Thymus (tissue), 11 donors: ENCODE results near the gene RUBCN. TPM values are rescaled to one million over a fixed set of nuclear protein-coding genes. Genes with fewer than 3 reads are reported as not detected.

Source experiments
- DNase-seq, 9 donors: peaks; one replicate each; pipeline ENCODE4 v3.0.0-alpha.2; 2013; ENCODE audit warnings: low spot score in 9 of 9, low read depth in 6 of 9, missing footprints in 1 of 9
- H3K27ac ChIP-seq, 2 donors: one replicate each; pipeline ENCODE4 v1.5.1; 2013; ENCODE audit warnings: control low read depth in 1 of 2, low read depth in 1 of 2, low read length in 1 of 2, mild to moderate bottlenecking in 1 of 2, moderate library complexity in 1 of 2
- H3K27me3 ChIP-seq, 2 donors: one replicate each; pipeline ENCODE4 v1.5.1; 2013; ENCODE audit warnings: low read length in 1 of 2; ENCODE audit not compliant: control insufficient read depth in 2 of 2, insufficient read depth in 1 of 2
- H3K36me3 ChIP-seq, 2 donors: one replicate each; pipeline ENCODE4 v1.5.1; 2013; ENCODE audit warnings: low read length in 1 of 2, mild to moderate bottlenecking in 1 of 2, moderate library complexity in 1 of 2; ENCODE audit not compliant: control insufficient read depth in 2 of 2, insufficient read depth in 2 of 2
- H3K4me1 ChIP-seq, 2 donors: one replicate each; pipeline ENCODE4 v1.5.1; 2013; ENCODE audit warnings: low read length in 2 of 2; ENCODE audit not compliant: control insufficient read depth in 2 of 2, insufficient read depth in 2 of 2
- H3K4me3 ChIP-seq, 2 donors: one replicate each; pipeline ENCODE4 v1.5.1; 2013; ENCODE audit warnings: low read length in 2 of 2, control low read depth in 1 of 2, mild to moderate bottlenecking in 1 of 2
- H3K9me3 ChIP-seq, 2 donors: one replicate each; pipeline ENCODE4 v1.5.1; 2013; ENCODE audit warnings: low read length in 1 of 2, mild to moderate bottlenecking in 1 of 2; ENCODE audit not compliant: control insufficient read depth in 2 of 2, insufficient read depth in 1 of 2
- WGBS: extraction: QIAGEN DNeasy Blood & Tissue Kit; methylation state at CpG from one replicate; pipeline ENCODE4 v1.1.7; 2013; 5-methylcytosine and 5-hydroxymethylcytosine counted together
- polyA plus RNA-seq: library from polyadenylated mRNA; stranded (reverse); fragments of 200-250 nt; gene quantifications from one replicate; pipeline ENCODE4 v1.2.3, GENCODE V29; 2013
- total RNA-seq: library from RNA; stranded (reverse); fragments of 120-200 nt; gene quantifications from one replicate; pipeline ENCODE4 v1.2.4, GENCODE V29; 2013
- donor health status: healthy.

The RUBCN gene
- total and polyA plus RNA-seq, 2 donors, result 5.9 to 12.0 TPM

DNA sequence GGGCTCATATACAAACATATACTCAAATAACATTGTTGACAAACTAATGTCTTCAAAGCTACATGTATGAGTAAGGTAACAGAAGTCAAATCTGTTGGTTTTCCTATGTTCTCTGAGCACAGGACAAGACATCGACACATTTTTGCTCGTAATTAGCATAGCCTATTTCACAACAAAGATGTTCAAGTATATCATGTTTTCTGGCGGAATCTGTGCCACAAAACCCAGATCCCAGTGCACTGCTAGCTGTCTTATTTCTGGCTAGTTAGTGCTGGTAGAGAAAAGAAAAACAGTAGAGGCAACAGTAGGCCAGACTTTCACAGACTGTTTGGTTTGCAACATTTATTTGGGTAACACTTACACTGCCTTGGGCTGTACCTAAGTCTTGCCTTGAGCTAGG is 51.2 kb downstream of the RUBCN start:
- Histone ChIP-seq H3K4me3 (no peak overlapping the region), H3K36me3 (peaks cover 32 to 54% of the 10 kb centered on the region in 2 donors), H3K27ac (no peak overlapping the region), H3K4me1 (no peaks in the 10 kb centered on the region), H3K9me3 (no peaks in the 10 kb centered on the region), H3K27me3 (no peaks in the 10 kb centered on the region)
- WGBS, result 97% methylated on average over 3 of the region's 3 CpGs
- no peak for DNase-seq

DNA sequence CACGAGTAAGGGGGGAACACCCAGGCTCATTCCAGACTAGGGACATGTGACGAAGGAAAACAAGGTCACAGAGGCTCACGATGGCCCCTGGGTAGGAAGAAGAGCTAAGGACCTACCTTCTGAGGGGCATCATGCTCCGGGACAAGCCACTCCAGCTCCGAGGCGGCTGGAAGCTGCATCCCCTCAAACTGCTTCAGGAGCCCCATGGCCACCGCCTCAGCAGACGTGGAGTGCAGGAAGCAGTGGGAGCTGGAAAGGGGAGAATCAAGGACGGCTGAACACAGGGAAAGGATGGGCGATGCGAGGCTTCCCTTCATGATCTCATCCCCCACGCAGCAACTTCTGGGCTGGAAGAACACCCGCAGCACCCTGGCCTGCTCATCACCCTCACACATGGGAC is 53.5 kb downstream of the RUBCN start:
- Histone ChIP-seq H3K9me3 (no peaks in the 10 kb centered on the region), H3K27ac (no peak overlapping the region), H3K27me3 (no peaks in the 10 kb centered on the region), H3K36me3 (peaks cover 34 to 50% of the 10 kb centered on the region in 2 donors), H3K4me1 (no peaks in the 10 kb centered on the region), H3K4me3 (no peak overlapping the region)
- DNase-seq, result no peak
- WGBS, result 98% methylated on average over 13 of the region's 13 CpGs

DNA sequence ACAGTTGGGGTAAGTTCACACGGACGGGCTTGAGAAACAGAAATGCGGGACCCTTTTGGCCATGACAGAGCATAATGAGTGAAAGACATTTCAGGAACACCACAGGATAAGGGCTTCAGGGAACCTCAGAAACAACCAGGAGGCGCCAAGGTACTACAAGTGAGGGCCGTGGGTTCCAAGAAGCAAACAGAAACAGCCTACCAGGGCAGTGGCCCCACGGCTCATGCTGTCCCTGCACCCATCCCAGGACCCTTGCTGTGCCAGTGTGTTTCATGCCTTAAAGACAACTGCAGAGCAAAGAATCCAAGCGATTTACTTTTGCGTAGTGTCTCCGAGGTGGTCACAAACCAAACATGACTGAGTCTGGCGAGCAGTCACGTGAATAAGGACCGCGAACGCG is 54.0 kb downstream of the RUBCN start:
- H3K27me3 ChIP-seq, result no peaks in the 10 kb centered on the region
- H3K36me3 ChIP-seq, result peaks cover 36 to 51% of the 10 kb centered on the region in 2 donors
- no peaks in the 10 kb centered on the region for H3K4me1 ChIP-seq
- H3K9me3 ChIP-seq, result no peaks in the 10 kb centered on the region
- H3K4me3 ChIP-seq, result no peak overlapping the region
- H3K27ac ChIP-seq, result no peak overlapping the region
- DNase-seq, result no peak
- 98% methylated on average over 15 of the region's 15 CpGs for WGBS

DNA sequence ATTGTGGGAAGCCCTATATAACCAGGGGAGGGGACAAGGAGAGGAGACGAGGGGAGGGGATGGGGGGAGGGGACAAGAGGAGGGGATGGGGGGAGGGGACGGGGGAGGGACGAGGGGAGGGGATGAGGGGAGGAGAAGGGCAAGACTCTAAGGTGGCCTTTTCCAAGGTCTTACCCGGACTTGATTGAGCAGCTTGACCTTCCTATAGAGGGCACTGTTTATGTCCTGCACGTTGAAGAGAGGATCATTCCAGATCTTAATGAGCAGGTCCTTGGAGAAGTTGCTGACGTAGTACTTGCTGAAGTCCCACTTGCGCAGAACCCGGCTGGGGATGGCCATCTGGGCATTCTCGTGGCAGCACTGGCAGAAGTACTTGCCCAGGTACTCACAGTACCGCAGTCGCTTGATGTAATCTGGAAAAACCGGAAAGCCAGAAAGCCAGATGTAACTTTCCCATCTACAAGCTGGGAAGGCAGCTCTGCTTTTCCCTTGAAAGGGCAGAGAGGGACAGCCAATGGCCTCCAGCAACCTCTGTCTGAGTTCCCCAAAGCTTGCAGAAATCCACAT is 55.7 kb downstream of the RUBCN start:
- no peak for DNase-seq
- Histone ChIP-seq H3K4me3 (no peak overlapping the region), H3K4me1 (no peaks in the 10 kb centered on the region), H3K27me3 (no peaks in the 10 kb centered on the region), H3K9me3 (no peaks in the 10 kb centered on the region), H3K27ac (no peak overlapping the region), H3K36me3 (peaks cover 47 to 57% of the 10 kb centered on the region in 2 donors)
- WGBS, result 96% methylated on average over 12 of the region's 12 CpGs

DNA sequence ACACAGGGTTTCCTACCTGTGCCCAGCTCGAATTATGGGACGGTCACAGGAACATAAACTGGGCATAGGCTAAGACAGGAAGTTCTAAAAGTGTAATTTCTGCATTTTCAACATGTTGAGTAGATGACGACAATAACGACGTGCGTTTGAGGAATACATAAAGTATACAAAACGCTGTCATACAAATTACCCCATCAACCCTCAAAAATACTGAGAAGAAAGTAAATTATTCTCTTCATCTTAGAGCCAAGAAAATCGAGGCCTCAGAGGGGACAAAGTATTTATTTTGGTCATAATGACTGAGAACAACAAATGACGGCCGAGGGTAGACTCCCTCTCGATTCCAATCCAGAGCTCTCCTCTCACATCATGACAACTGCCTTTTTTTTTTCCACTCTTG is 60.8 kb downstream of the RUBCN start:
- no peak overlapping the region for H3K27ac ChIP-seq
- no peaks in the 10 kb centered on the region for H3K27me3 ChIP-seq
- no peak overlapping the region for H3K4me3 ChIP-seq
- WGBS, result 97% methylated on average over 11 of the region's 11 CpGs
- peaks cover 0 to 4% of the 10 kb centered on the region in 2 donors for H3K4me1 ChIP-seq
- DNase-seq, result no peak
- H3K9me3 ChIP-seq, result no peaks in the 10 kb centered on the region
- H3K36me3 ChIP-seq, result peaks cover 58 to 61% of the 10 kb centered on the region in 2 donors

DNA sequence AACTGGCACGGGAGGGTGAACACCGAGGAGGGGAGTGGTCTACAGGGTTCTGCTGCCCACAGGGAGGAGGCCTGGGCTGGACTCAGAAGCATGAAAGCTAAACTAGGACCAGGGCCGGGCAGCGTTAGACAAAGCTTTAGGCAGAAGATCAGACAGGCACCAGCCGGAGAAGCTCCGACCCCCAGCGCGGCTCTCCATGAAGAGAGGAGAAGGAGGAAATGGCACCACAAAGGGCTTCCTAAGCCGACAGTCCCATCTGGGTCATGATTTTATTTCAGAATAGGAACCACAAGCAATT is 61.2 kb downstream of the RUBCN start:
- Histone ChIP-seq H3K9me3 (no peaks in the 10 kb centered on the region), H3K27me3 (no peaks in the 10 kb centered on the region), H3K4me3 (no peak overlapping the region), H3K36me3 (peaks cover 55 to 56% of the 10 kb centered on the region in 2 donors), H3K4me1 (peaks cover 0 to 4% of the 10 kb centered on the region in 2 donors), H3K27ac (peak overlapping the region in 1 of 2 donors; percentile 13)
- 97% methylated on average over 9 of the region's 9 CpGs for WGBS
- no peak for DNase-seq

DNA sequence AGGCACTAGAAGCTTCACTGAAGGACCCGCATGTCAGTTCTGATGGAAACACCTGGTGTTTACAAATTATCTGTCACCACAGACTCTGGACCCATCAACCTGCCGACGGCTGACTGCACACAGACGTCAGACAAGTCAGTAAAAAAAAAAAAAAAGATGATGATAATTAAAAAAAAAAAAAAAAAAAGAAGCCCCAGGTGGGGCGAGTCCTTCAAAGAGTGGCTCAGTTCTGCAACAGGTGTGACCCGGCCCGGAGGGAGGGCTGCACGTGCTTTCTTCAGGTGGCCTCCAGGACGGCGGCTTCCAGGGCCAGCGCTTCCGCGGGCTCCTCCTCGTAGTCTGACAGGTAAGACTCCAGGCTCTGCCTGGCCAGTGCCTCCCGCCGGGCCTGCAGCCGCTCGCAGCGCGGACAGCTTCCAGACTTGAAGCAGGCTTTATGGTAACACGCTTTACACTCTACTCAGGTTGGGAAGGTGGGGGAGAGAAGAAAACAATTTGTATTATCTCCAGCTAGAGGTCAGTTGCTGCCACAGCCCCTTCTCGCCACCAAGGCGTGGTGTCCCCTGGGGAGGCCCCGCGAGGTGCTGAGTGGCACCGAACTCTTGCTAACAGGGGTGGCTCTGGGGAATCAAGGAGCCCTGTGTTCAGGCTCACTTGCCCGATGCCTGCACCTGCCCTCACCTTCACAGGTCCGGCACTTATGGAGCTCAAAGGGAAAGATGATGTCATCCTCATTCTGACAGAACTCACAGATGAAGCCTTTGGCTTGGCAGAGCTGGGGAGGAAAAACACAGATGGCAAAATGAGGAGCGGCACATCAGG is 61.8 kb downstream of the RUBCN start:
- Histone ChIP-seq H3K36me3 (peaks cover 53% of the 10 kb centered on the region in 2 donors), H3K9me3 (no peaks in the 10 kb centered on the region), H3K27me3 (no peaks in the 10 kb centered on the region), H3K4me3 (no peak overlapping the region), H3K27ac (no peak overlapping the region), H3K4me1 (peaks cover 0 to 4% of the 10 kb centered on the region in 2 donors)
- 94% methylated on average over 29 of the region's 29 CpGs for WGBS
- no peak for DNase-seq

DNA sequence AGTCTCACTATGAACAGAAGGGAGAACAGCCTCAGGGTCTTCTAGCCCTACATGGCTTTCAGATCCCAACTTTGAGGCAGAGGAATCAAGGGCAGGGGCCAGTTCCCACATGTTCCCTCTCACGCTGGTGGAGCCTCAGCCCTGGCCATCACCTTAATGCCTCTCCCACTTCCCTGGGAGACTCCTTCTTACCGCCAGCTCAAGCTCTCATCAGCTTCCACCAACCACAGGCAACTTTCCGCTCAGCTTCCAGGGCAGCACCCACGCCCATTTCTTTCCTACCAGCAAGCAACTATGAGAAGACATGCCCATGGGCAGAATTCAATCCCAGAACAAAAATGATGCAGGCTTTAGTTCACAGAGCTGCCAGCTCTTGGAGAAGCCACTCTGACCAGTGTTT is 63.5 kb downstream of the RUBCN start:
- Histone ChIP-seq H3K27me3 (no peaks in the 10 kb centered on the region), H3K36me3 (peaks cover 51 to 53% of the 10 kb centered on the region in 2 donors)
- WGBS, result 96% methylated on average over 4 of the region's 4 CpGs

DNA sequence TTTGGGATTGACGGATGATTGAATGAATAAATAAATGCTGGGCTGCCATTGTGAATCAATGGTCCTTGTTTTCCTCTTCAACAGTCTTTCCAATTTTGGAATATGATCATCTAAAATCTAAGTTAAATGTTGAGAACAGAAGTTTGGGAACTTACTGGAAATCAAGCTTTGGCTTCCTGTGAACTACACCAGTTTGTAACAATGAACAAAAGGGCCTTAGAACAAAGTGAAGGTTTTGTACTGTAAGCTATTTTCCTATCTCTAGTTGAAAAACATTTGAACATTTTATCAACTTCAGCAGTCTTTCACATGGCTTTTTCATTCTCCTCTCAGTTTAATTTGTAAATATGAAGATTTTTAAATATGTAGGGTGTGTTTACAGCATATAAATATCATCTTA is 66.3 kb downstream of the RUBCN start:
- no peaks in the 10 kb centered on the region for H3K27me3 ChIP-seq
- no peaks in the 10 kb centered on the region for H3K9me3 ChIP-seq
- WGBS, result 100% methylated on average over 1 of the region's 1 CpG
- no peak for DNase-seq
- H3K4me3 ChIP-seq, result no peak overlapping the region
- H3K4me1 ChIP-seq, result peaks cover 0 to 4% of the 10 kb centered on the region in 2 donors
- peaks cover 29 to 34% of the 10 kb centered on the region in 2 donors for H3K36me3 ChIP-seq
- no peak overlapping the region for H3K27ac ChIP-seq

More for the DNA sequence above, 63.5 kb downstream of the RUBCN start:
- H3K27ac ChIP-seq, result no peak overlapping the region
- H3K9me3 ChIP-seq, result no peaks in the 10 kb centered on the region
- peaks cover 0 to 4% of the 10 kb centered on the region in 2 donors for H3K4me1 ChIP-seq
- H3K4me3 ChIP-seq, result no peak overlapping the region
- no peak for DNase-seq
